Mesenchymal stem cell (in vitro differentiated cells and primary cell): Measurements from ENCODE around the gene ITGB7.
A peak's percentile ranks its signal among the peaks of the same experiment; 100 is the strongest.

Experiments
- DNase-seq: peaks from one replicate; pipeline ENCODE4 v3.0.0-alpha.2; 2013
- H2AFZ ChIP-seq: one replicate; pipeline ENCODE4 v1.6.1; 2013; ENCODE audit warnings: low read depth, mild to moderate bottlenecking, control low read depth, inconsistent platforms, low read length, moderate library complexity
- H2AK5ac ChIP-seq: 2 replicates; pipeline ENCODE4 v1.6.1; 2013; ENCODE audit warnings: low read length, moderate library complexity, mild to moderate bottlenecking, inconsistent platforms; ENCODE audit not compliant: severe bottlenecking
- H2BK120ac ChIP-seq: one replicate; pipeline ENCODE4 v1.6.1; 2013; ENCODE audit warnings: low read depth, mild to moderate bottlenecking, inconsistent platforms, low read length, moderate library complexity
- H2BK12ac ChIP-seq, 2 experiments: one replicate each; pipeline ENCODE4 v1.6.1; 2013; ENCODE audit warnings: inconsistent platforms in 2 of 2, low read length in 2 of 2, mild to moderate bottlenecking in 2 of 2, moderate library complexity in 2 of 2, control low read depth in 1 of 2
- H2BK15ac ChIP-seq: one replicate; pipeline ENCODE4 v1.6.1; 2013; ENCODE audit warnings: mild to moderate bottlenecking, low read depth, inconsistent platforms; ENCODE audit not compliant: poor library complexity, severe bottlenecking
- H2BK5ac ChIP-seq: 2 replicates; pipeline ENCODE4 v1.6.1; 2013; ENCODE audit warnings: low read depth, mild to moderate bottlenecking, low read length, control low read depth, inconsistent platforms; ENCODE audit not compliant: poor library complexity, severe bottlenecking
- H3K14ac ChIP-seq, 2 experiments: one replicate each; pipeline ENCODE4 v1.6.1; 2013; ENCODE audit warnings: inconsistent platforms in 2 of 2, low read length in 2 of 2, control low read depth in 1 of 2, mild to moderate bottlenecking in 1 of 2, moderate library complexity in 1 of 2
- H3K18ac ChIP-seq, 2 experiments: one replicate each; pipeline ENCODE4 v1.6.1; 2013; ENCODE audit warnings: inconsistent platforms in 2 of 2, low read length in 2 of 2, control low read depth in 1 of 2, low read depth in 1 of 2, mild to moderate bottlenecking in 1 of 2
- H3K23ac ChIP-seq, 2 experiments: one replicate each; pipeline ENCODE4 v1.6.1; 2013; ENCODE audit warnings: inconsistent platforms in 2 of 2, low read length in 2 of 2, mild to moderate bottlenecking in 2 of 2, moderate library complexity in 2 of 2, control low read depth in 1 of 2
- H3K27ac ChIP-seq: 2 replicates; pipeline ENCODE4 v1.5.1; 2013; ENCODE audit warnings: mild to moderate bottlenecking, moderate library complexity, low read length, control low read depth, inconsistent platforms; ENCODE audit not compliant: poor library complexity, severe bottlenecking
- H3K27me3 ChIP-seq, 2 experiments: 2 replicates each; pipeline versions ENCODE4 v1.6.1 to v1.7.0; 2013; ENCODE audit warnings: low read length in 2 of 2, mild to moderate bottlenecking in 2 of 2, moderate library complexity in 2 of 2, control low read depth in 1 of 2, inconsistent platforms in 1 of 2; ENCODE audit not compliant: control insufficient read depth in 1 of 2, insufficient read depth in 1 of 2
- H3K36me3 ChIP-seq, 2 experiments: 2 replicates each; pipeline versions ENCODE4 v1.6.1 to v1.7.0; 2013; ENCODE audit warnings: low read length in 2 of 2, control low read depth in 1 of 2, inconsistent platforms in 1 of 2, low read depth in 1 of 2, mild to moderate bottlenecking in 1 of 2; ENCODE audit not compliant: insufficient read depth in 2 of 2, control insufficient read depth in 1 of 2
- H3K4ac ChIP-seq, 2 experiments: one replicate each; pipeline ENCODE4 v1.6.1; 2013; ENCODE audit warnings: inconsistent platforms in 2 of 2, low read length in 2 of 2, mild to moderate bottlenecking in 2 of 2, moderate library complexity in 2 of 2, control low read depth in 1 of 2, low read depth in 1 of 2
- H3K4me1 ChIP-seq: 2 replicates; pipeline ENCODE4 v1.6.1; 2013; ENCODE audit warnings: low read depth, low read length, control low read depth; ENCODE audit not compliant: control insufficient read depth, insufficient read depth
- H3K4me2 ChIP-seq: 2 replicates; pipeline ENCODE4 v1.6.1; 2013; ENCODE audit warnings: low read length, mild to moderate bottlenecking, inconsistent platforms; ENCODE audit not compliant: poor library complexity, severe bottlenecking
- H3K4me3 ChIP-seq, 2 experiments: 2 replicates each; pipeline versions ENCODE4 v1.5.1 to v1.7.0; 2013; ENCODE audit warnings: low read length in 2 of 2, mild to moderate bottlenecking in 2 of 2, control low read depth in 1 of 2, low read depth in 1 of 2; ENCODE audit not compliant: insufficient read depth in 1 of 2
- H3K79me1 ChIP-seq: replicated peaks from 2 replicates; pipeline ENCODE4 v1.6.1; 2013; ENCODE audit warnings: mild to moderate bottlenecking, control low read depth, low read length, inconsistent platforms; ENCODE audit not compliant: poor library complexity, severe bottlenecking
- H3K9ac ChIP-seq: 2 replicates; pipeline ENCODE4 v1.7.0; 2013; ENCODE audit warnings: mild to moderate bottlenecking, low read length, moderate library complexity
- H3K9me3 ChIP-seq: 2 replicates; pipeline ENCODE4 v1.7.0; 2013; ENCODE audit warnings: mild to moderate bottlenecking, low read length; ENCODE audit not compliant: control insufficient read depth
- H4K8ac ChIP-seq: one replicate; pipeline ENCODE4 v1.6.1; 2013; ENCODE audit warnings: inconsistent platforms, mild to moderate bottlenecking, low read length, moderate library complexity
- H4K91ac ChIP-seq: one replicate; pipeline ENCODE4 v1.6.1; 2013; ENCODE audit warnings: mild to moderate bottlenecking, low read length, inconsistent platforms
- WGBS: methylation state at CpG from one replicate; pipeline ENCODE4 v1.1.7; 2013; ENCODE audit warnings: mixed read lengths; 5-methylcytosine and 5-hydroxymethylcytosine counted together

The ITGB7 gene

DNA sequence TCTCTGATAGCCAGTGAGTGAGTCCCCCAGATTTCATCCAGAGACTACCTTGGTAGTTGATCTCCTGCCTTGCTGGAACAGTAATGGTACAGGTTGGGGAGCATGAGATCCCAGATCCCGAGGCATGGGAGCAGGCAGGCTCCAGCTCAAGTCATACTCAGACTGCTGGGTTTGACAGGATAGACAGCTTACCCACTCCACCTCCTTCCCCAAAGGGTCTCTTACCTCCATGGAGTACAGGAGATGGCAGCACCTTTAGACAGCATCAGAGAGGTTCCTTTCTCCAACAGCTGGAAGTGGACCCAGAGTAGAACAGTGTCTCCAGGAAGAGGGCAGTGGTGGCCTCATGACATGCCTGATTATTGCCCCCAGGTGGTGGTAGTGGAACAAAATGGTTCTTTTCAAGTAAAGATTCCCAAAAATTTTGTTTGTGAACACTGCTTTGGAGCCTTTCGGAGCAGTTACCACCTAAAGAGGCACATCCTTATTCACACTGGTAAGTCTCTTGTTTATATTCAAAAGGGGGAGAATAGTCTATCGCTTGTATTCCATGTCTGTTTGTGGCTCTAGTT is 21.4 kb downstream of the ITGB7 start:
- Histone ChIP-seq H3K4me1 (peaks cover 8% of the 10 kb centered on the region), H2BK5ac (no peak overlapping the region), H3K9ac (no peak overlapping the region), H3K18ac (no peak overlapping the region), H4K91ac (no peak overlapping the region), H2BK120ac (no peak overlapping the region), H3K27me3 (no peaks in the 10 kb centered on the region), H3K9me3 (no peaks in the 10 kb centered on the region), H2BK15ac (no peak overlapping the region), H3K14ac (no peak overlapping the region), H3K27ac (no peak overlapping the region), H3K4ac (no peak overlapping the region), H2AK5ac (no peak overlapping the region), H2AFZ (no peak overlapping the region), H3K4me2 (no peak overlapping the region), H3K23ac (no peak overlapping the region), H3K4me3 (no peak overlapping the region), H3K79me1 (peaks cover 24% of the 10 kb centered on the region), H3K36me3 (peaks cover 42 to 74% of the 10 kb centered on the region in 2 experiments), H2BK12ac (no peak overlapping the region), H4K8ac (no peak overlapping the region)
- 95% methylated on average over 2 of the region's 3 CpGs for WGBS
- DNase-seq: no peak

DNA sequence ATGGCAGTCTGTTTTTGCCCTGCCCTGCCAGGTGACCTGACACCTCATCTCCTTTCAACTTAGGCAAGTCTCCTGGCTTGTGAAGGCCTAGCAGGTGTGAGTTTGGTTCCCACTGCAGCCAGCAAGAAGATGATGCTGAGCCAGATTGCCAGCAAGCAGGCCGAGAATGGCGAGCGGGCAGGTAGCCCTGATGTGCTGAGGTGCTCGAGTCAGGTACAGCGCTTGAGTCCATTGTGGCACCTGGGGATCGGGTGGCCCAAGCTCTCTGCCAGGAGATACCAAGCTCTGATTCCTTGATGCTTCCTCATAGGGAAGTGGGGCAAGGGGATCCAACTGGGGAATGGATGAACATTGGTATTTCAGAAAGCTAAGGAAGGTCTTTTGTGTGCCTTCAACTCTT is 22.2 kb downstream of the ITGB7 start:
- Histone ChIP-seq H3K4me1 (peaks cover 3% of the 10 kb centered on the region), H3K79me1 (peaks cover 24% of the 10 kb centered on the region), H3K18ac (no peak overlapping the region), H3K4ac (no peak overlapping the region), H2BK15ac (no peak overlapping the region), H4K8ac (no peak overlapping the region), H2BK12ac (no peak overlapping the region), H3K4me3 (no peak overlapping the region), H2AK5ac (no peak overlapping the region), H2AFZ (no peak overlapping the region), H3K27ac (no peak overlapping the region), H3K27me3 (no peaks in the 10 kb centered on the region), H4K91ac (no peak overlapping the region), H3K4me2 (no peak overlapping the region), H3K14ac (no peak overlapping the region), H3K23ac (no peak overlapping the region), H3K9ac (no peak overlapping the region), H3K9me3 (no peaks in the 10 kb centered on the region), H3K36me3 (peaks cover 42 to 74% of the 10 kb centered on the region in 2 experiments), H2BK5ac (no peak overlapping the region), H2BK120ac (no peak overlapping the region)
- no peak for DNase-seq
- WGBS: 96% methylated on average over 6 of the region's 6 CpGs

DNA sequence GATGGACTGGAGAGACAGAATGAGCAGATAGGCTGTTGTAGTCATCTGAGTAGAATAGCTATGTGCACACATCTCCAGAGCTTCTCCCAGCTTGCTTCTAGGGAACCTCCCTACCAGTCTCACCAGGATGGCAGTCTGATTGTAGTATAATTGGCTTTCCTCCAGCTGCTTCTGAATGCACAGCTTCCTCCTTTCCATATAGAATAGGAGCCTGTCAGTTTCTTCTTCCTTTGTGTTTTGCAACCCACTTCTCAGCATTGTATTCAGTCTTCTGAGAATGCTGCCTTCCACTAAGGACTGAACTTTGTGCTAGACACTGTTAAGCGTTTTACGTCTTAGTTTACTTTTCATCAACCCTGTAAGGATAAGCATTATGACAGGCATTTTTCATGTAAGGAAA is 24.1 kb downstream of the ITGB7 start:
- Histone ChIP-seq H3K4me2 (peak overlapping the region; percentile 7), H2BK12ac (no peak overlapping the region), H2BK15ac (no peak overlapping the region), H3K4me3 (peak overlapping the region in 1 of 2 experiments; percentile 89), H2AFZ (no peak overlapping the region), H3K4me1 (peaks cover 5% of the 10 kb centered on the region), H3K4ac (no peak overlapping the region), H3K36me3 (peaks cover 35 to 62% of the 10 kb centered on the region in 2 experiments), H3K18ac (no peak overlapping the region), H3K23ac (no peak overlapping the region), H4K91ac (no peak overlapping the region), H2AK5ac (no peak overlapping the region), H3K27me3 (no peaks in the 10 kb centered on the region), H2BK120ac (no peak overlapping the region), H3K9ac (peak overlapping the region; percentile 98), H3K27ac (no peak overlapping the region), H3K9me3 (no peaks in the 10 kb centered on the region), H3K14ac (no peak overlapping the region), H4K8ac (no peak overlapping the region), H2BK5ac (no peak overlapping the region), H3K79me1 (peaks cover 29% of the 10 kb centered on the region)
- no CpG with 5 or more reads among the region's 2 CpGs for WGBS
- DNase-seq: no peak

DNA sequence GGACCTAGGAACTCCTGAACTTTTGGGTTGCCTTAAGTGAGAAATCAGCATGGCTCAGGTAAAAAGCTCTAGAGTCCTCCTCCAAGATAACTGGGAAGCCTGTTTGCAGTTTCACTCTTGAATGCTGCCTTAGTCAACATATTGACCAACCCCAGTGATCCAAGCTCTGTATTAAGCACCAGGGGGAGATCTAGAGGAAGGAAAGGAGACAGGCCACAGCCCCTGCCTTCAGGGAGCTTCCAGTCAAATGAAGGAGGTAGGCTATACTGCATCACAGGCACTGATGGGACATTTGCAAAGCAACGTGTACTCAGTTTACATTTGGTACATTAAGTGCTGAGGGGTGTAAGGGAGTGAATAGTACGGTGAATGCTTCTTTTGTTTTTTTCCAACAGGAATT is 25.1 kb downstream of the ITGB7 start:
- H3K4me3 ChIP-seq: peak overlapping the region in 1 of 2 experiments; percentile 89
- H4K91ac ChIP-seq: no peak overlapping the region
- 98% methylated on average over 2 of the region's 2 CpGs for WGBS
- H3K27ac ChIP-seq: peak overlapping the region; percentile 19
- H4K8ac ChIP-seq: peak overlapping the region; percentile 22
- peak overlapping the region; percentile 98 for H3K9ac ChIP-seq
- H3K23ac ChIP-seq: no peak overlapping the region
- H2BK120ac ChIP-seq: no peak overlapping the region
- peaks cover 29% of the 10 kb centered on the region for H3K79me1 ChIP-seq
- no peak overlapping the region for H2AK5ac ChIP-seq
- no peaks in the 10 kb centered on the region for H3K27me3 ChIP-seq
- no peak overlapping the region for H3K4ac ChIP-seq
- H3K4me2 ChIP-seq: peak overlapping the region; percentile 86
- no peak overlapping the region for H2BK5ac ChIP-seq
- H3K4me1 ChIP-seq: peaks cover 5% of the 10 kb centered on the region
- no peak overlapping the region for H3K14ac ChIP-seq
- no peak overlapping the region for H2BK15ac ChIP-seq
- no peak overlapping the region for H2AFZ ChIP-seq
- peak; percentile 23 for DNase-seq
- no peak overlapping the region for H2BK12ac ChIP-seq
- H3K18ac ChIP-seq: no peak overlapping the region
- H3K9me3 ChIP-seq: no peaks in the 10 kb centered on the region
- H3K36me3 ChIP-seq: peaks cover 26 to 53% of the 10 kb centered on the region in 2 experiments
